Measurements from ENCODE around the gene KITLG. TPM values are rescaled to one million over a fixed set of nuclear protein-coding genes. Genes with fewer than 3 reads are reported as not detected.

KITLG gene
- total and polyA plus RNA-seq, 2 experiments from 2014 or later = 3.1 to 10.7 TPM

DNA sequence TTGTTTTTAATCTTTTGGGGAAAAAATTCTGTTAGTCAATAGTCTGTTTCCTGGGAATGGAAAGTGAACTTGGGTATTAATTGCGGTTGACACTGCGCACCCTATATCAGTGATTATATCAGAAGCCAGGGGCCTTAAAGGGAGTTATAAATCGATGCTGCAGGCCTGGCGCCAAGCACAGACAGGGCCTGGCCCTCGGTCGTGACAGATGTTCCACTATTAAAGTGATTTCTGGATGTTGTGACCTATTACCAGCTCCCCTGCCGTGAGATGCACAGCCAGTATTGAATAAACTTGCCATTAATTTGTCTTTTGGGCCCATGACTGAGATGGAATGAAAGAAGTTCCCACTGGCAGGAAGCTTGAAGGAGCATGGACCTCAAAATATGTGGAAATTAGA is 45.1 kb upstream of the KITLG start:
- H3F3A ChIP-seq (replicated peaks; ENCODE audit: low read depth) = no peaks in the 10 kb centered on the region
- ATAC-seq = no peak
- no peak overlapping the region for H3K4me3 ChIP-seq
- no peaks in the 10 kb centered on the region for H3K36me3 ChIP-seq (ENCODE audit: insufficient read depth)
- DNase-seq (ENCODE audit: low spot score) = no peak
- H3K27me3 Mint-ChIP-seq (ENCODE audit: insufficient read depth, low read depth, poor library complexity) = no peaks in the 10 kb centered on the region
- no peaks in the 10 kb centered on the region for H3K27me3 ChIP-seq (ENCODE audit: insufficient read depth)
- no peaks in the 10 kb centered on the region; the same call in 2 of the 3 replicates for H3K9me3 Mint-ChIP-seq
- no peak overlapping the region for H3K27ac ChIP-seq (ENCODE audit: low read depth)
- H4K20me1 ChIP-seq (replicated peaks; ENCODE audit: insufficient read depth) = no peaks in the 10 kb centered on the region
- TF ChIP-seq, protein P1, sequence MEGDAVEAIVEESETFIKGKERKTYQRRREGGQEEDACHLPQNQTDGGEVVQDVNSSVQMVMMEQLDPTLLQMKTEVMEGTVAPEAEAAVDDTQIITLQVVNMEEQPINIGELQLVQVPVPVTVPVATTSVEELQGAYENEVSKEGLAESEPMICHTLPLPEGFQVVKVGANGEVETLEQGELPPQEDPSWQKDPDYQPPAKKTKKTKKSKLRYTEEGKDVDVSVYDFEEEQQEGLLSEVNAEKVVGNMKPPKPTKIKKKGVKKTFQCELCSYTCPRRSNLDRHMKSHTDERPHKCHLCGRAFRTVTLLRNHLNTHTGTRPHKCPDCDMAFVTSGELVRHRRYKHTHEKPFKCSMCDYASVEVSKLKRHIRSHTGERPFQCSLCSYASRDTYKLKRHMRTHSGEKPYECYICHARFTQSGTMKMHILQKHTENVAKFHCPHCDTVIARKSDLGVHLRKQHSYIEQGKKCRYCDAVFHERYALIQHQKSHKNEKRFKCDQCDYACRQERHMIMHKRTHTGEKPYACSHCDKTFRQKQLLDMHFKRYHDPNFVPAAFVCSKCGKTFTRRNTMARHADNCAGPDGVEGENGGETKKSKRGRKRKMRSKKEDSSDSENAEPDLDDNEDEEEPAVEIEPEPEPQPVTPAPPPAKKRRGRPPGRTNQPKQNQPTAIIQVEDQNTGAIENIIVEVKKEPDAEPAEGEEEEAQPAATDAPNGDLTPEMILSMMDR (conservative IDR thresholded peaks at IDR 0.05; ENCODE audit: low read depth in 2 of 2) = no peak
- TF ChIP-seq, protein P2, sequence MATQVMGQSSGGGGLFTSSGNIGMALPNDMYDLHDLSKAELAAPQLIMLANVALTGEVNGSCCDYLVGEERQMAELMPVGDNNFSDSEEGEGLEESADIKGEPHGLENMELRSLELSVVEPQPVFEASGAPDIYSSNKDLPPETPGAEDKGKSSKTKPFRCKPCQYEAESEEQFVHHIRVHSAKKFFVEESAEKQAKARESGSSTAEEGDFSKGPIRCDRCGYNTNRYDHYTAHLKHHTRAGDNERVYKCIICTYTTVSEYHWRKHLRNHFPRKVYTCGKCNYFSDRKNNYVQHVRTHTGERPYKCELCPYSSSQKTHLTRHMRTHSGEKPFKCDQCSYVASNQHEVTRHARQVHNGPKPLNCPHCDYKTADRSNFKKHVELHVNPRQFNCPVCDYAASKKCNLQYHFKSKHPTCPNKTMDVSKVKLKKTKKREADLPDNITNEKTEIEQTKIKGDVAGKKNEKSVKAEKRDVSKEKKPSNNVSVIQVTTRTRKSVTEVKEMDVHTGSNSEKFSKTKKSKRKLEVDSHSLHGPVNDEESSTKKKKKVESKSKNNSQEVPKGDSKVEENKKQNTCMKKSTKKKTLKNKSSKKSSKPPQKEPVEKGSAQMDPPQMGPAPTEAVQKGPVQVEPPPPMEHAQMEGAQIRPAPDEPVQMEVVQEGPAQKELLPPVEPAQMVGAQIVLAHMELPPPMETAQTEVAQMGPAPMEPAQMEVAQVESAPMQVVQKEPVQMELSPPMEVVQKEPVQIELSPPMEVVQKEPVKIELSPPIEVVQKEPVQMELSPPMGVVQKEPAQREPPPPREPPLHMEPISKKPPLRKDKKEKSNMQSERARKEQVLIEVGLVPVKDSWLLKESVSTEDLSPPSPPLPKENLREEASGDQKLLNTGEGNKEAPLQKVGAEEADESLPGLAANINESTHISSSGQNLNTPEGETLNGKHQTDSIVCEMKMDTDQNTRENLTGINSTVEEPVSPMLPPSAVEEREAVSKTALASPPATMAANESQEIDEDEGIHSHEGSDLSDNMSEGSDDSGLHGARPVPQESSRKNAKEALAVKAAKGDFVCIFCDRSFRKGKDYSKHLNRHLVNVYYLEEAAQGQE (IDR thresholded peaks at IDR 0.05; ENCODE audit: unreplicated experiment) = no peak
- no peak for TF ChIP-seq NANOG (IDR thresholded peaks at IDR 0.05; ENCODE audit: borderline replicate concordance)
- no peak for TF ChIP-seq JUNB (IDR thresholded peaks at IDR 0.05; ENCODE audit: unreplicated experiment)
- no peak for TF ChIP-seq POLR2AphosphoS5 (IDR thresholded peaks at IDR 0.05; ENCODE audit: low read depth)
- TF ChIP-seq STAT1 (IDR thresholded peaks at IDR 0.05; ENCODE audit: unreplicated experiment) = no peak
- no peak for TF ChIP-seq ZNF331 (CRISPR knock-in tag; IDR thresholded peaks at IDR 0.05; ENCODE audit: low read depth)
- TF ChIP-seq EZH2phosphoT487 (IDR thresholded peaks at IDR 0.05; ENCODE audit: unreplicated experiment) = no peak
- TF ChIP-seq, protein P3, sequence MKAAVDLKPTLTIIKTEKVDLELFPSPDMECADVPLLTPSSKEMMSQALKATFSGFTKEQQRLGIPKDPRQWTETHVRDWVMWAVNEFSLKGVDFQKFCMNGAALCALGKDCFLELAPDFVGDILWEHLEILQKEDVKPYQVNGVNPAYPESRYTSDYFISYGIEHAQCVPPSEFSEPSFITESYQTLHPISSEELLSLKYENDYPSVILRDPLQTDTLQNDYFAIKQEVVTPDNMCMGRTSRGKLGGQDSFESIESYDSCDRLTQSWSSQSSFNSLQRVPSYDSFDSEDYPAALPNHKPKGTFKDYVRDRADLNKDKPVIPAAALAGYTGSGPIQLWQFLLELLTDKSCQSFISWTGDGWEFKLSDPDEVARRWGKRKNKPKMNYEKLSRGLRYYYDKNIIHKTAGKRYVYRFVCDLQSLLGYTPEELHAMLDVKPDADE (IDR thresholded peaks at IDR 0.05) = no peak
- TF ChIP-seq EZH2 (IDR thresholded peaks at IDR 0.05; ENCODE audit: low read depth, unreplicated experiment) = no peak
- TF ChIP-seq ZNF114 (CRISPR knock-in tag; IDR thresholded peaks at IDR 0.05) = no peak
- no peak for TF ChIP-seq CREB1 (CRISPR knock-in tag; IDR thresholded peaks at IDR 0.05; ENCODE audit: low read depth)
- TF ChIP-seq, protein P4, sequence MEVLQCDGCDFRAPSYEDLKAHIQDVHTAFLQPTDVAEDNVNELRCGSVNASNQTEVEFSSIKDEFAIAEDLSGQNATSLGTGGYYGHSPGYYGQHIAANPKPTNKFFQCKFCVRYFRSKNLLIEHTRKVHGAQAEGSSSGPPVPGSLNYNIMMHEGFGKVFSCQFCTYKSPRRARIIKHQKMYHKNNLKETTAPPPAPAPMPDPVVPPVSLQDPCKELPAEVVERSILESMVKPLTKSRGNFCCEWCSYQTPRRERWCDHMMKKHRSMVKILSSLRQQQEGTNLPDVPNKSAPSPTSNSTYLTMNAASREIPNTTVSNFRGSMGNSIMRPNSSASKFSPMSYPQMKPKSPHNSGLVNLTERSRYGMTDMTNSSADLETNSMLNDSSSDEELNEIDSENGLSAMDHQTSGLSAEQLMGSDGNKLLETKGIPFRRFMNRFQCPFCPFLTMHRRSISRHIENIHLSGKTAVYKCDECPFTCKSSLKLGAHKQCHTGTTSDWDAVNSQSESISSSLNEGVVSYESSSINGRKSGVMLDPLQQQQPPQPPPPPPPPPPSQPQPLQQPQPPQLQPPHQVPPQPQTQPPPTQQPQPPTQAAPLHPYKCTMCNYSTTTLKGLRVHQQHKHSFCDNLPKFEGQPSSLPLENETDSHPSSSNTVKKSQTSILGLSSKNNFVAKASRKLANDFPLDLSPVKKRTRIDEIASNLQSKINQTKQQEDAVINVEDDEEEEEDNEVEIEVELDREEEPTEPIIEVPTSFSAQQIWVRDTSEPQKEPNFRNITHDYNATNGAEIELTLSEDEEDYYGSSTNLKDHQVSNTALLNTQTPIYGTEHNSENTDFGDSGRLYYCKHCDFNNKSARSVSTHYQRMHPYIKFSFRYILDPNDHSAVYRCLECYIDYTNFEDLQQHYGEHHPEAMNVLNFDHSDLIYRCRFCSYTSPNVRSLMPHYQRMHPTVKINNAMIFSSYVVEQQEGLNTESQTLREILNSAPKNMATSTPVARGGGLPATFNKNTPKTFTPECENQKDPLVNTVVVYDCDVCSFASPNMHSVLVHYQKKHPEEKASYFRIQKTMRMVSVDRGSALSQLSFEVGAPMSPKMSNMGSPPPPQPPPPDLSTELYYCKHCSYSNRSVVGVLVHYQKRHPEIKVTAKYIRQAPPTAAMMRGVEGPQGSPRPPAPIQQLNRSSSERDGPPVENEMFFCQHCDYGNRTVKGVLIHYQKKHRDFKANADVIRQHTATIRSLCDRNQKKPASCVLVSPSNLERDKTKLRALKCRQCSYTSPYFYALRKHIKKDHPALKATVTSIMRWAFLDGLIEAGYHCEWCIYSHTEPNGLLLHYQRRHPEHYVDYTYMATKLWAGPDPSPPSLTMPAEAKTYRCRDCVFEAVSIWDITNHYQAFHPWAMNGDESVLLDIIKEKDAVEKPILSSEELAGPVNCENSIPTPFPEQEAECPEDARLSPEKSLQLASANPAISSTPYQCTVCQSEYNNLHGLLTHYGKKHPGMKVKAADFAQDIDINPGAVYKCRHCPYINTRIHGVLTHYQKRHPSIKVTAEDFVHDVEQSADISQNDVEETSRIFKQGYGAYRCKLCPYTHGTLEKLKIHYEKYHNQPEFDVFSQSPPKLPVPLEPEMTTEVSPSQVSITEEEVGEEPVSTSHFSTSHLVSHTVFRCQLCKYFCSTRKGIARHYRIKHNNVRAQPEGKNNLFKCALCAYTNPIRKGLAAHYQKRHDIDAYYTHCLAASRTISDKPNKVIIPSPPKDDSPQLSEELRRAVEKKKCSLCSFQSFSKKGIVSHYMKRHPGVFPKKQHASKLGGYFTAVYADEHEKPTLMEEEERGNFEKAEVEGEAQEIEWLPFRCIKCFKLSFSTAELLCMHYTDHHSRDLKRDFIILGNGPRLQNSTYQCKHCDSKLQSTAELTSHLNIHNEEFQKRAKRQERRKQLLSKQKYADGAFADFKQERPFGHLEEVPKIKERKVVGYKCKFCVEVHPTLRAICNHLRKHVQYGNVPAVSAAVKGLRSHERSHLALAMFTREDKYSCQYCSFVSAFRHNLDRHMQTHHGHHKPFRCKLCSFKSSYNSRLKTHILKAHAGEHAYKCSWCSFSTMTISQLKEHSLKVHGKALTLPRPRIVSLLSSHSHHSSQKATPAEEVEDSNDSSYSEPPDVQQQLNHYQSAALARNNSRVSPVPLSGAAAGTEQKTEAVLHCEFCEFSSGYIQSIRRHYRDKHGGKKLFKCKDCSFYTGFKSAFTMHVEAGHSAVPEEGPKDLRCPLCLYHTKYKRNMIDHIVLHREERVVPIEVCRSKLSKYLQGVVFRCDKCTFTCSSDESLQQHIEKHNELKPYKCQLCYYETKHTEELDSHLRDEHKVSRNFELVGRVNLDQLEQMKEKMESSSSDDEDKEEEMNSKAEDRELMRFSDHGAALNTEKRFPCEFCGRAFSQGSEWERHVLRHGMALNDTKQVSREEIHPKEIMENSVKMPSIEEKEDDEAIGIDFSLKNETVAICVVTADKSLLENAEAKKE (CRISPR knock-in tag; IDR thresholded peaks at IDR 0.05) = no peak
- H3K79me2 ChIP-seq (replicated peaks; ENCODE audit: insufficient read depth) = no peaks in the 10 kb centered on the region
- no peak overlapping the region for H2AFZ ChIP-seq
- H3K4me3 Mint-ChIP-seq = no peak overlapping the region
- no peak overlapping the region for H3K4me2 ChIP-seq
- H3K27ac Mint-ChIP-seq = no peak overlapping the region; the same call in 1 of the 2 replicates
- no peaks in the 10 kb centered on the region; the same call in 2 of the 3 replicates for H3K36me3 Mint-ChIP-seq (ENCODE audit: low read depth)
- H3K4me1 Mint-ChIP-seq = peaks cover 17% of the 10 kb centered on the region
- no peaks in the 10 kb centered on the region; the same call in 1 of the 2 replicates for H3K9me2 ChIP-seq (ENCODE audit: insufficient read depth)
- H3K4me1 ChIP-seq (ENCODE audit: insufficient read depth) = peaks cover 17% of the 10 kb centered on the region

Measured in GM23338 (cell line).